HepG2 (cell line): ENCODE results near the gene FBXW2. TPM values are rescaled to one million over a fixed set of nuclear protein-coding genes. Genes with fewer than 3 reads are reported as not detected.

ENCODE experiments used
- ELF3 ChIP-seq: IDR thresholded peaks from 2 replicates; pipeline ENCODE4 v1.6.1; 2016; ENCODE audit warnings: missing genetic modification reagents, missing compliant biosample characterization
- ZNF670 ChIP-seq: sonication (generic); formaldehyde crosslinking; IDR thresholded peaks from 2 replicates; pipeline ENCODE4 v1.8.0; 2022; ENCODE audit warnings: mild to moderate bottlenecking, missing genetic modification reagents, borderline replicate concordance
- polyA plus RNA-seq, 8 experiments: library from polyadenylated mRNA; depleted of rRNA in 3 of 8; stranded (reverse) in 7 of 8; unstranded in 1 of 8; fragments of >200 nt; fragmentation: Illumina TruSeq in 4 of 8; extraction: Trizol in 4 of 8; gene quantifications; 2 replicates each; pipeline versions ENCODE4 v1.2.1 to v1.2.3, GENCODE V29; 2011 to 2016; ENCODE audit warnings: low read depth in 4 of 8, missing spikeins in 1 of 8, mixed read lengths in 1 of 8; ENCODE audit not compliant: insufficient read depth in 1 of 8
- total RNA-seq, 5 experiments: library from RNA; depleted of rRNA; stranded (reverse); fragments of >200 nt; fragmentation: Illumina TruSeq; extraction: Trizol; gene quantifications; 2 replicates each; pipeline ENCODE4 v1.2.3, GENCODE V29; 2016; ENCODE audit warnings: low read depth in 1 of 5
- TF ChIP-seq, protein P1 (sequence below): sonication (generic); formaldehyde crosslinking; IDR thresholded peaks from 2 replicates; pipeline ENCODE4 v1.4.0; 2020; ENCODE audit warnings: mild to moderate bottlenecking, missing genetic modification reagents
- TF ChIP-seq, protein P2 (sequence below): sonication (generic); formaldehyde crosslinking; IDR thresholded peaks from 2 replicates; pipeline ENCODE4 v1.4.0; 2020; ENCODE audit warnings: mild to moderate bottlenecking, missing genetic modification reagents
- TF ChIP-seq, protein P3 (sequence below): sonication (generic); formaldehyde crosslinking; conservative IDR thresholded peaks from 2 replicates; pipeline ENCODE4 v1.4.0; 2020; ENCODE audit warnings: mild to moderate bottlenecking, missing genetic modification reagents, moderate library complexity
- TF ChIP-seq, protein P4 (sequence below): sonication (generic); formaldehyde crosslinking; IDR thresholded peaks from 2 replicates; pipeline ENCODE4 v1.4.0; 2020; ENCODE audit warnings: mild to moderate bottlenecking, low read depth, missing genetic modification reagents
- TF ChIP-seq, protein P5 (sequence below): sonication (generic); IDR thresholded peaks from 2 replicates; pipeline ENCODE4 v1.6.1; 2016; ENCODE audit warnings: low read depth, borderline replicate concordance
- TF ChIP-seq, protein P6 (sequence below): conservative IDR thresholded peaks from 2 replicates; pipeline ENCODE4 v1.6.1; 2018; ENCODE audit warnings: missing genetic modification reagents
- TF ChIP-seq, protein P7 (sequence below): sonication (generic); formaldehyde crosslinking; IDR thresholded peaks from 2 replicates; pipeline ENCODE4 v1.4.0; 2020; ENCODE audit warnings: mild to moderate bottlenecking, low read depth, missing genetic modification reagents

The FBXW2 gene
- total and polyA plus RNA-seq, 2 of the 13 experiments (the other 11 are each of a cell fraction or from before 2014, with no cell fraction given), result 35.4 to 43.1 TPM

DNA sequence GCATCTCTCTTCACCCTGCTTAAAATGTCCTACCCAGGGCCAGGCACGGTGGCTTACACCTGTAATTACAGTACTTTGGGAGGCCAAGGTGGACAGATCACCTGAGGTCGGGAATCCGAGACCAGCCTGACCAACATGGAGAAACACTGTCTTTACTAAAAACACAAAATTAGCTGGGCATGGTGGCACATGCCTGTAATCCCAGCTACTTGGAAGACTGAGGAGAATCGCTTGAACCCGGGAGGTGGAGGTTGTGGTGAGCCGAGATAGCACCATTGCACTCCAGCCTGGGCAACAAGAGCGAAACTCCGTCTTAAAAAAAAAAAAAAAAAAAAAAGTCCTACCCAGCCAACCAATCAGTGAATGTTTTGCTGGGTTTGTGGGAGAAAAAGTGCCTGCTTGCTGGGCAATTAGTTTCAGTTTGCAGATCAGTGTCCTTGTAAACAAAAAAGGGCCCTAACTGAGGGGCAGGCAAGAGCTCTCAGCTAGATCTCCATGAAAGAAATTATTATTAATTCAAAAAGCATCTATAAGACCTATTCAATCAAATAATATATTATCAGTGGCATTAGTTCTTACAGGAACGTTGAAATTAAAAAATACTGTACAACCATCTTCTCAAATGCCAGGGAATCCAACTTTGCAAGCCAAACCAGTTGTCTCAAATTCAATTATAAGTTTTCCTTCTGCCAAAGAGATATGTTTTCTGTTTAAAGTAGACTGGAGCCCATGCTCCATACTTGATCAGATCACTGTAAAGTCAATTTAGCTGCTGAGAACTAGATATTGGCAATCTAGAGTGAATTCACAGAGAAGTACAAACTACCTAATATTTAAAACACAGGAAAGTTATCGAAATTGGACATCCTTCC is 82.9 kb downstream of the FBXW2 start (continued):
- TF ChIP-seq, protein P1, sequence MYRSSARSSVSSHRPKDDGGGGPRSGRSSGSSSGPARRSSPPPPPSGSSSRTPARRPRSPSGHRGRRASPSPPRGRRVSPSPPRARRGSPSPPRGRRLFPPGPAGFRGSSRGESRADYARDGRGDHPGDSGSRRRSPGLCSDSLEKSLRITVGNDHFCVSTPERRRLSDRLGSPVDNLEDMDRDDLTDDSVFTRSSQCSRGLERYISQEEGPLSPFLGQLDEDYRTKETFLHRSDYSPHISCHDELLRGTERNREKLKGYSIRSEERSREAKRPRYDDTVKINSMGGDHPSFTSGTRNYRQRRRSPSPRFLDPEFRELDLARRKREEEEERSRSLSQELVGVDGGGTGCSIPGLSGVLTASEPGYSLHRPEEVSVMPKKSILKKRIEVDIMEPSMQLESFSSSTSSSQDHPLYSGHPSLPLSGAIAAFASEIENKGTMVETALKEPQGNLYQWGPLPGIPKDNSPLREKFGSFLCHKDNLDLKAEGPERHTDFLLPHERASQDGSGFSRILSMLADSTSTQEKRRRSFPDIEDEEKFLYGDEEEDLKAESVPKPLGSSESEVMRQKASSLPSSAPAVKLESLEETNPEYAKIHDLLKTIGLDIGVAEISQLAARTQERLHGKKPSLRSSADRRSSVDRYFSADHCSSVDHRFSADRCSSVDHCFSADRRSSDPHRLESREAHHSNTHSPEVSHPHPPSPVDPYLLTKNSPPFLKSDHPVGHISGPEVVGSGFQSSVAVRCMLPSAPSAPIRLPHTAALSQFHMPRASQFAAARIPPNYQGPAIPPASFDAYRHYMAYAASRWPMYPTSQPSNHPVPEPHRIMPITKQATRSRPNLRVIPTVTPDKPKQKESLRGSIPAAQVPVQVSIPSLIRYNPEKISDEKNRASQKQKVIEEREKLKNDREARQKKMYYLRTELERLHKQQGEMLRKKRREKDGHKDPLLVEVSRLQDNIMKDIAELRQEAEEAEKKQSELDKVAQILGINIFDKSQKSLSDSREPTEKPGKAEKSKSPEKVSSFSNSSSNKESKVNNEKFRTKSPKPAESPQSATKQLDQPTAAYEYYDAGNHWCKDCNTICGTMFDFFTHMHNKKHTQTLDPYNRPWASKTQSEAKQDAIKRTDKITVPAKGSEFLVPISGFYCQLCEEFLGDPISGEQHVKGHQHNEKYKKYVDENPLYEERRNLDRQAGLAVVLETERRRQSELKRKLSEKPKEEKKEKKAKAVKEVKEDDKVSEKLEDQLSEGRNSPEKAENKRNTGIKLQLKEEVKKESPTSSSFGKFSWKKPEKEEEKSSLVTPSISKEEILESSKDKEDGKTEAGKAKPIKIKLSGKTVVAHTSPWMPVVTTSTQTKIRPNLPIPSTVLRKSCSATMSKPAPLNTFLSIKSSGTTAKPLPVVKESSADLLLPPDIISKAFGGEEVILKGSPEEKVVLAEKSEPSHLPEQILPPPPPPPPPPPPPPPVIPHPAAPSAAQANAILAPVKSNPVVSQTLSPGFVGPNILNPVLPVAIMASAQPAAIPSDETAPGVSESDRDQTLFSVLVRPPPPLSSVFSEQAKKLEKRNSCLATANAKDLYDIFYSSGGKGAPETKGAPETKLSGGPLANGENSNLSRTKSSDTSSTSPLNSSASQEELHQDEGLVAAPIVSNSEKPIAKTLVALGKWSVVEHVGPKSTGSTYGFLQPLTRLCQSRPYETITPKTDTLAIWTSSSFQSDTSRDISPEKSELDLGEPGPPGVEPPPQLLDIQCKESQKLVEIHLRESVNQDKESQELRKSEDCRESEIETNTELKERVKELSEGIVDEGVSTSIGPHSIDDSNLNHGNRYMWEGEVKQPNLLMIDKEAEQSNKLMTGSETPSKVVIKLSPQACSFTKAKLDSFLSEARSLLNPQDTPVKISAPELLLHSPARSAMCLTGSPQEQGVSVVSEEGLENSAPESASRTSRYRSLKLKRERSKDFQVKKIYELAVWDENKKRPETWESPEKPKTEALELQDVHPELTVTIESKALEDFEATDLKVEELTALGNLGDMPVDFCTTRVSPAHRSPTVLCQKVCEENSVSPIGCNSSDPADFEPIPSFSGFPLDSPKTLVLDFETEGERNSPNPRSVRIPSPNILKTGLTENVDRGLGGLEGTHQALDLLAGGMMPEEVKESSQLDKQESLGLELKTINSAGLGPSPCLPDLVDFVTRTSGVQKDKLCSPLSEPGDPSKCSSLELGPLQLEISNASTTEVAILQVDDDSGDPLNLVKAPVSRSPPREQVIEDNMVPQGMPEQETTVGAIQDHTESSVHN (CRISPR knock-in tag), result 0 out of 2 replicates have a peak, but pooled peaks have one; percentile 46
- TF ChIP-seq, protein P2, sequence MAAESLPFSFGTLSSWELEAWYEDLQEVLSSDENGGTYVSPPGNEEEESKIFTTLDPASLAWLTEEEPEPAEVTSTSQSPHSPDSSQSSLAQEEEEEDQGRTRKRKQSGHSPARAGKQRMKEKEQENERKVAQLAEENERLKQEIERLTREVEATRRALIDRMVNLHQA (CRISPR knock-in tag), result no peak
- no peak for TF ChIP-seq ZNF670 (CRISPR knock-in tag)
- TF ChIP-seq, protein P3, sequence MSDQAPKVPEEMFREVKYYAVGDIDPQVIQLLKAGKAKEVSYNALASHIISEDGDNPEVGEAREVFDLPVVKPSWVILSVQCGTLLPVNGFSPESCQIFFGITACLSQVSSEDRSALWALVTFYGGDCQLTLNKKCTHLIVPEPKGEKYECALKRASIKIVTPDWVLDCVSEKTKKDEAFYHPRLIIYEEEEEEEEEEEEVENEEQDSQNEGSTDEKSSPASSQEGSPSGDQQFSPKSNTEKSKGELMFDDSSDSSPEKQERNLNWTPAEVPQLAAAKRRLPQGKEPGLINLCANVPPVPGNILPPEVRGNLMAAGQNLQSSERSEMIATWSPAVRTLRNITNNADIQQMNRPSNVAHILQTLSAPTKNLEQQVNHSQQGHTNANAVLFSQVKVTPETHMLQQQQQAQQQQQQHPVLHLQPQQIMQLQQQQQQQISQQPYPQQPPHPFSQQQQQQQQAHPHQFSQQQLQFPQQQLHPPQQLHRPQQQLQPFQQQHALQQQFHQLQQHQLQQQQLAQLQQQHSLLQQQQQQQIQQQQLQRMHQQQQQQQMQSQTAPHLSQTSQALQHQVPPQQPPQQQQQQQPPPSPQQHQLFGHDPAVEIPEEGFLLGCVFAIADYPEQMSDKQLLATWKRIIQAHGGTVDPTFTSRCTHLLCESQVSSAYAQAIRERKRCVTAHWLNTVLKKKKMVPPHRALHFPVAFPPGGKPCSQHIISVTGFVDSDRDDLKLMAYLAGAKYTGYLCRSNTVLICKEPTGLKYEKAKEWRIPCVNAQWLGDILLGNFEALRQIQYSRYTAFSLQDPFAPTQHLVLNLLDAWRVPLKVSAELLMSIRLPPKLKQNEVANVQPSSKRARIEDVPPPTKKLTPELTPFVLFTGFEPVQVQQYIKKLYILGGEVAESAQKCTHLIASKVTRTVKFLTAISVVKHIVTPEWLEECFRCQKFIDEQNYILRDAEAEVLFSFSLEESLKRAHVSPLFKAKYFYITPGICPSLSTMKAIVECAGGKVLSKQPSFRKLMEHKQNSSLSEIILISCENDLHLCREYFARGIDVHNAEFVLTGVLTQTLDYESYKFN, result peak; percentile 54
- no peak for TF ChIP-seq ELF3 (CRISPR knock-in tag)
- TF ChIP-seq, protein P4, sequence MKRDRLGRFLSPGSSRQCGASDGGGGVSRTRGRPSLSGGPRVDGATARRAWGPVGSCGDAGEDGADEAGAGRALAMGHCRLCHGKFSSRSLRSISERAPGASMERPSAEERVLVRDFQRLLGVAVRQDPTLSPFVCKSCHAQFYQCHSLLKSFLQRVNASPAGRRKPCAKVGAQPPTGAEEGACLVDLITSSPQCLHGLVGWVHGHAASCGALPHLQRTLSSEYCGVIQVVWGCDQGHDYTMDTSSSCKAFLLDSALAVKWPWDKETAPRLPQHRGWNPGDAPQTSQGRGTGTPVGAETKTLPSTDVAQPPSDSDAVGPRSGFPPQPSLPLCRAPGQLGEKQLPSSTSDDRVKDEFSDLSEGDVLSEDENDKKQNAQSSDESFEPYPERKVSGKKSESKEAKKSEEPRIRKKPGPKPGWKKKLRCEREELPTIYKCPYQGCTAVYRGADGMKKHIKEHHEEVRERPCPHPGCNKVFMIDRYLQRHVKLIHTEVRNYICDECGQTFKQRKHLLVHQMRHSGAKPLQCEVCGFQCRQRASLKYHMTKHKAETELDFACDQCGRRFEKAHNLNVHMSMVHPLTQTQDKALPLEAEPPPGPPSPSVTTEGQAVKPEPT (CRISPR knock-in tag), result peak; percentile 62; the same call in 1 of the 2 replicates
- TF ChIP-seq, protein P5, sequence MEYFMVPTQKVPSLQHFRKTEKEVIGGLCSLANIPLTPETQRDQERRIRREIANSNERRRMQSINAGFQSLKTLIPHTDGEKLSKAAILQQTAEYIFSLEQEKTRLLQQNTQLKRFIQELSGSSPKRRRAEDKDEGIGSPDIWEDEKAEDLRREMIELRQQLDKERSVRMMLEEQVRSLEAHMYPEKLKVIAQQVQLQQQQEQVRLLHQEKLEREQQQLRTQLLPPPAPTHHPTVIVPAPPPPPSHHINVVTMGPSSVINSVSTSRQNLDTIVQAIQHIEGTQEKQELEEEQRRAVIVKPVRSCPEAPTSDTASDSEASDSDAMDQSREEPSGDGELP, result 0 out of 2 replicates have a peak, but pooled peaks have one; percentile 20
- TF ChIP-seq, protein P6, sequence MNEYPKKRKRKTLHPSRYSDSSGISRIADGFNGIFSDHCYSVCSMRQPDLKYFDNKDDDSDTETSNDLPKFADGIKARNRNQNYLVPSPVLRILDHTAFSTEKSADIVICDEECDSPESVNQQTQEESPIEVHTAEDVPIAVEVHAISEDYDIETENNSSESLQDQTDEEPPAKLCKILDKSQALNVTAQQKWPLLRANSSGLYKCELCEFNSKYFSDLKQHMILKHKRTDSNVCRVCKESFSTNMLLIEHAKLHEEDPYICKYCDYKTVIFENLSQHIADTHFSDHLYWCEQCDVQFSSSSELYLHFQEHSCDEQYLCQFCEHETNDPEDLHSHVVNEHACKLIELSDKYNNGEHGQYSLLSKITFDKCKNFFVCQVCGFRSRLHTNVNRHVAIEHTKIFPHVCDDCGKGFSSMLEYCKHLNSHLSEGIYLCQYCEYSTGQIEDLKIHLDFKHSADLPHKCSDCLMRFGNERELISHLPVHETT (CRISPR knock-in tag), result no peak
- TF ChIP-seq, protein P7, sequence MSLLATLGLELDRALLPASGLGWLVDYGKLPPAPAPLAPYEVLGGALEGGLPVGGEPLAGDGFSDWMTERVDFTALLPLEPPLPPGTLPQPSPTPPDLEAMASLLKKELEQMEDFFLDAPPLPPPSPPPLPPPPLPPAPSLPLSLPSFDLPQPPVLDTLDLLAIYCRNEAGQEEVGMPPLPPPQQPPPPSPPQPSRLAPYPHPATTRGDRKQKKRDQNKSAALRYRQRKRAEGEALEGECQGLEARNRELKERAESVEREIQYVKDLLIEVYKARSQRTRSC (CRISPR knock-in tag), result no peak
